Uterus (tissue), 4 donors: Measurements from ENCODE around the gene CELA2B. TPM values are rescaled to one million over a fixed set of nuclear protein-coding genes. Genes with fewer than 3 reads are reported as not detected.

ENCODE experiments used
- DNase-seq, 2 donors: peaks; one replicate each; pipeline ENCODE4 v3.0.0-alpha.2; 2019 to 2020
- H3K27ac ChIP-seq, 2 donors: fragments of 200-600 bp; sonication (generic); 1 replicate in 1 of 2; 2 replicates in 1 of 2; pipeline ENCODE4 v1.5.1; 2016 to 2018
- H3K27me3 ChIP-seq, 2 donors: fragments of 200-600 bp; sonication (generic); one replicate each; pipeline ENCODE4 v1.5.1; 2018 to 2019; ENCODE audit warnings: control low read depth in 1 of 2
- H3K36me3 ChIP-seq, 2 donors: fragments of 200-600 bp; sonication (generic); one replicate each; pipeline ENCODE4 v1.5.1; 2019; ENCODE audit warnings: control low read depth in 1 of 2
- H3K4me1 ChIP-seq, 2 donors: fragments of 200-600 bp; sonication (generic); one replicate each; pipeline ENCODE4 v1.5.1; 2018 to 2019; ENCODE audit warnings: control low read depth in 1 of 2
- H3K4me3 ChIP-seq, 2 donors: fragments of 200-600 bp; sonication (generic); 1 replicate in 1 of 2; 2 replicates in 1 of 2; pipeline ENCODE4 v1.5.1; 2018 to 2019; ENCODE audit warnings: mild to moderate bottlenecking in 1 of 2
- H3K9me3 ChIP-seq, 2 donors: fragments of 200-600 bp; sonication (generic); one replicate each; pipeline ENCODE4 v1.5.1; 2019; ENCODE audit warnings: control low read depth in 1 of 2
- CTCF ChIP-seq, 4 experiments: fragments of 200-600 bp in 2 of 4; fragments of 450-650 bp in 2 of 4; sonication (generic) in 2 of 4; IDR thresholded peaks; one replicate each; pipeline ENCODE4 v1.5.1; 2016 to 2019; ENCODE audit warnings: antibody characterized with exemption in 4 of 4, mild to moderate bottlenecking in 2 of 4, moderate library complexity in 1 of 4
- POLR2A ChIP-seq, 2 donors: fragments of 450-650 bp; IDR thresholded peaks; one replicate each; pipeline ENCODE4 v1.6.1; 2016; ENCODE audit warnings: antibody characterized with exemption in 2 of 2, mild to moderate bottlenecking in 1 of 2, moderate library complexity in 1 of 2
- intact Hi-C: fragments of 100-400 bp; cut with DNase I; formaldehyde crosslinking; loops from one replicate; pipeline ENCODE4 v1.15.1; 2023; ENCODE audit warnings: low total_unique reads
- total RNA-seq, 4 donors: library from RNA; depleted of rRNA in 3 of 4; stranded (reverse); fragments of >200 nt in 3 of 4; gene quantifications; one replicate each; pipeline versions ENCODE4 v1.1.0 to v1.2.4, GENCODE V29; 2014 to 2023
- donor health status: DM: yes; HTN: yes; CAD: no.

CELA2B gene
- total RNA-seq, 4 donors from 2014 or later, result not detected

- DNase-seq, result no peak
- Histone ChIP-seq H3K36me3 (no peaks in the 10 kb centered on the region), H3K4me1 (no peaks in the 10 kb centered on the region), H3K4me3 (no peak overlapping the region), H3K27ac (no peak overlapping the region), H3K9me3 (no peaks in the 10 kb centered on the region), H3K27me3 (no peaks in the 10 kb centered on the region)
- intact Hi-C loops, result no loop called here
- no peak for TF ChIP-seq POLR2A (IDR thresholded peaks at IDR 0.05)
- no peak for TF ChIP-seq CTCF (IDR thresholded peaks at IDR 0.05)
Observed at GRCh38 chr1:15442119-15442518, 33.8 kb upstream of the CELA2B start.

GRCh38 chr1:15442759-15443158 lies 33.1 kb upstream of the CELA2B start:
- no peak for DNase-seq
- H3K9me3 ChIP-seq, result no peaks in the 10 kb centered on the region
- no peak for TF ChIP-seq POLR2A (IDR thresholded peaks at IDR 0.05)
- TF ChIP-seq CTCF (IDR thresholded peaks at IDR 0.05), result no peak

GRCh38 chr1:15443281-15443680 lies 32.6 kb upstream of the CELA2B start:
- H3K27me3 ChIP-seq, result no peaks in the 10 kb centered on the region
- H3K36me3 ChIP-seq, result no peaks in the 10 kb centered on the region
- H3K9me3 ChIP-seq, result no peaks in the 10 kb centered on the region
- TF ChIP-seq CTCF (IDR thresholded peaks at IDR 0.05) (no peak), POLR2A (IDR thresholded peaks at IDR 0.05) (no peak)
- intact Hi-C loops, result no loop called here
- DNase-seq, result no peak
- H3K4me1 ChIP-seq, result no peaks in the 10 kb centered on the region
- H3K27ac ChIP-seq, result no peak overlapping the region
- H3K4me3 ChIP-seq, result no peak overlapping the region

More at GRCh38 chr1:15442759-15443158, 33.1 kb upstream of the CELA2B start:
- H3K36me3 ChIP-seq, result no peaks in the 10 kb centered on the region
- no peaks in the 10 kb centered on the region for H3K4me1 ChIP-seq
- intact Hi-C loops, result no loop called here
- no peak overlapping the region for H3K27ac ChIP-seq
- H3K4me3 ChIP-seq, result no peak overlapping the region
- no peaks in the 10 kb centered on the region for H3K27me3 ChIP-seq

- no peak for DNase-seq
- peaks cover 0 to 3% of the 10 kb centered on the region in 2 donors for H3K9me3 ChIP-seq
- TF ChIP-seq POLR2A (IDR thresholded peaks at IDR 0.05) (no peak), CTCF (IDR thresholded peaks at IDR 0.05) (no peak)
- no peaks in the 10 kb centered on the region for H3K36me3 ChIP-seq
- no peaks in the 10 kb centered on the region for H3K27me3 ChIP-seq
- no peaks in the 10 kb centered on the region for H3K4me1 ChIP-seq
- no peak overlapping the region for H3K27ac ChIP-seq
- no peak overlapping the region for H3K4me3 ChIP-seq
- intact Hi-C loops, result no loop called here
Observed at GRCh38 chr1:15444468-15445389, 31.2 kb upstream of the CELA2B start.

GRCh38 chr1:15445390-15446122 lies 30.3 kb upstream of the CELA2B start:
- no peak for DNase-seq
- Histone ChIP-seq H3K4me1 (no peaks in the 10 kb centered on the region), H3K27me3 (no peaks in the 10 kb centered on the region), H3K4me3 (no peak overlapping the region), H3K9me3 (peaks cover 0 to 3% of the 10 kb centered on the region in 2 donors), H3K36me3 (no peaks in the 10 kb centered on the region), H3K27ac (no peak overlapping the region)
- TF ChIP-seq CTCF (IDR thresholded peaks at IDR 0.05) (no peak), POLR2A (IDR thresholded peaks at IDR 0.05) (no peak)
- intact Hi-C loops, result no loop called here
